ENCODE data around the gene IL19. TPM values are rescaled to one million over a fixed set of nuclear protein-coding genes. Genes with fewer than 3 reads are reported as not detected.
"Not testable (repeated sequence)": the region's sequence is repeated elsewhere in the genome, so short reads cannot be mapped to it uniquely, and the experiment has no call there.

The IL19 gene
- polyA plus RNA-seq, 1 donor, result not detected

GRCh38 chr1:206739411-206740076 lies 31.0 kb upstream of the IL19 start:
- no peak for DNase-seq (ENCODE audit: low read depth)

GRCh38 chr1:206741142-206741701 lies 29.4 kb upstream of the IL19 start:
- no peak for DNase-seq (ENCODE audit: low read depth)

GRCh38 chr1:206742719-206743383 lies 27.7 kb upstream of the IL19 start:
- DNase-seq (ENCODE audit: low read depth), result no peak

GRCh38 chr1:206744683-206745082 lies 25.9 kb upstream of the IL19 start:
- no peak for DNase-seq (ENCODE audit: low read depth)

- no peak for DNase-seq (ENCODE audit: low read depth)
Measured at GRCh38 chr1:206745301-206745700, 25.3 kb upstream of the IL19 start.

GRCh38 chr1:206748348-206749030 lies 22.1 kb upstream of the IL19 start:
- no peak for DNase-seq (ENCODE audit: low read depth)

- DNase-seq (ENCODE audit: low read depth), result no peak
Measured at GRCh38 chr1:206751891-206752290, 18.7 kb upstream of the IL19 start.

- no peak for DNase-seq (ENCODE audit: low read depth)
Measured at GRCh38 chr1:206752481-206752880, 18.1 kb upstream of the IL19 start.

- DNase-seq (ENCODE audit: low read depth), result no peak
Measured at GRCh38 chr1:206753141-206753540, 17.4 kb upstream of the IL19 start.

- no peak for DNase-seq (ENCODE audit: low read depth)
Measured at GRCh38 chr1:206754011-206754410, 16.6 kb upstream of the IL19 start.

- no peak for DNase-seq (ENCODE audit: low read depth)
Measured at GRCh38 chr1:206757524-206758266, 12.9 kb upstream of the IL19 start.

GRCh38 chr1:206760590-206760989 lies 10.0 kb upstream of the IL19 start:
- DNase-seq (ENCODE audit: low read depth), result no peak

GRCh38 chr1:206761159-206761768 lies 9.3 kb upstream of the IL19 start:
- DNase-seq (ENCODE audit: low read depth), result no peak

- DNase-seq (ENCODE audit: low read depth), result not testable (repeated sequence)
Measured at GRCh38 chr1:206762741-206763364, 7.7 kb upstream of the IL19 start.

GRCh38 chr1:206765771-206766170 lies 4.8 kb upstream of the IL19 start:
- DNase-seq (ENCODE audit: low read depth), result not testable (repeated sequence)

- DNase-seq (ENCODE audit: low read depth), result no peak
Measured at GRCh38 chr1:206766251-206766856, 4.2 kb upstream of the IL19 start.

GRCh38 chr1:206768472-206769303 lies 1.9 kb upstream of the IL19 start:
- DNase-seq (ENCODE audit: low read depth), result no peak

- DNase-seq (ENCODE audit: low read depth), result no peak
Measured at GRCh38 chr1:206769304-206769731, 1.3 kb upstream of the IL19 start.

GRCh38 chr1:206771338-206771692 lies 742 bp downstream of the IL19 start:
- DNase-seq (ENCODE audit: low read depth), result no peak

Data from forelimb muscle (tissue), 1 donor.